B cell (primary cell): ENCODE results near the gene KYAT1. TPM values are rescaled to one million over a fixed set of nuclear protein-coding genes. Genes with fewer than 3 reads are reported as not detected.

Experiments used
- ATAC-seq: fragments of 200-7000 bp; cut with Tn5 transposase; one replicate; pipeline ENCODE4 v1.10.0; 2021; ENCODE audit warnings: low read depth, mild to moderate bottlenecking, moderate number of reproducible peaks, moderate library complexity
- CTCF ChIA-PET: fragments of 350-600 bp; sonication (Branson Sonifier 250); formaldehyde crosslinking; loops from one replicate; lab custom pipeline; 2021; ENCODE audit warnings: antibody characterized with exemption, inconsistent platforms; lab: Charles Lee
- POLR2A ChIA-PET: fragments of 350-600 bp; sonication (Branson Sonifier 250); formaldehyde crosslinking; loops from one replicate; lab custom pipeline; 2021; ENCODE audit warnings: antibody characterized with exemption; lab: Charles Lee
- DNase-seq: peaks from one replicate; pipeline ENCODE4 v3.0.0; 2013
- H2AFZ ChIP-seq: 2 replicates; pipeline ENCODE4 v1.6.1; 2012; ENCODE audit warnings: mild to moderate bottlenecking, low read depth, low read length; ENCODE audit not compliant: insufficient read depth, poor library complexity, severe bottlenecking
- H3K27ac ChIP-seq, 2 donors: 1 replicate in 1 of 2; 2 replicates in 1 of 2; pipeline ENCODE4 v1.5.1; 2012 to 2013; ENCODE audit warnings: low read length in 2 of 2, mild to moderate bottlenecking in 2 of 2, moderate library complexity in 1 of 2
- H3K27me3 ChIP-seq, 4 experiments: fragments of 200-600 bp in 1 of 4; sonication (generic) in 1 of 4; replicated peaks in 1 of 4; 1 replicate in 2 of 4; 2 replicates in 2 of 4; pipeline versions ENCODE4 v1.6.1 to v1.7.0; 2013 to 2016; ENCODE audit warnings: low read length in 3 of 4, mild to moderate bottlenecking in 2 of 4, mixed read lengths in 1 of 4, moderate library complexity in 1 of 4; ENCODE audit not compliant: insufficient read depth in 4 of 4, control insufficient read depth in 3 of 4; ENCODE audit errors: control extremely low read depth in 1 of 4
- H3K36me3 ChIP-seq, 2 experiments: replicated peaks in 1 of 2; 1 replicate in 1 of 2; 2 replicates in 1 of 2; pipeline versions ENCODE4 v1.6.1 to v1.7.1; 2013; ENCODE audit warnings: low read length in 1 of 2; ENCODE audit not compliant: insufficient read depth in 2 of 2, control insufficient read depth in 1 of 2; ENCODE audit errors: control extremely low read depth in 1 of 2, extremely low read depth in 1 of 2
- H3K4me1 ChIP-seq, 2 donors: fragments of 200-600 bp in 1 of 2; sonication (generic) in 1 of 2; 1 replicate in 1 of 2; 2 replicates in 1 of 2; pipeline versions ENCODE4 v1.5.1 to v1.6.1; 2013 to 2017; ENCODE audit warnings: low read length in 2 of 2; ENCODE audit not compliant: control insufficient read depth in 2 of 2, insufficient read depth in 2 of 2
- H3K4me2 ChIP-seq: replicated peaks from 2 replicates; pipeline ENCODE3; 2012; ENCODE audit warnings: mild to moderate bottlenecking, low read depth, low read length; ENCODE audit not compliant: poor library complexity, severe bottlenecking
- H3K4me3 ChIP-seq, 5 experiments: fragments of 200-600 bp in 1 of 5; sonication (generic) in 1 of 5; 1 replicate in 3 of 5; 2 replicates in 2 of 5; pipeline versions ENCODE4 v1.5.1 to v1.7.0; 2011 to 2016; ENCODE audit warnings: low read length in 4 of 5, mild to moderate bottlenecking in 4 of 5, low read depth in 2 of 5, control low read depth in 1 of 5, moderate library complexity in 1 of 5; ENCODE audit not compliant: insufficient read depth in 1 of 5; ENCODE audit errors: control extremely low read depth in 1 of 5, extremely low read depth in 1 of 5
- H3K79me2 ChIP-seq: fragments of 200-600 bp; sonication (generic); one replicate; pipeline ENCODE4 v1.6.0; 2016; ENCODE audit warnings: low read length; ENCODE audit not compliant: control insufficient read depth, insufficient read depth
- H3K9ac ChIP-seq: fragments of 200-600 bp; sonication (generic); 2 replicates; pipeline ENCODE4 v1.6.1; 2017; ENCODE audit warnings: mild to moderate bottlenecking, low read length, moderate library complexity
- H3K9me3 ChIP-seq, 3 donors: one replicate each; pipeline versions ENCODE4 v1.6.1 to v1.7.1; 2013; ENCODE audit warnings: low read length in 2 of 3; ENCODE audit not compliant: control insufficient read depth in 2 of 3, insufficient read depth in 1 of 3; ENCODE audit errors: control extremely low read depth in 1 of 3
- H4K20me1 ChIP-seq: 2 replicates; pipeline ENCODE4 v1.6.0; 2012; ENCODE audit warnings: mild to moderate bottlenecking, low read length; ENCODE audit not compliant: insufficient read depth, control insufficient read depth, poor library complexity, severe bottlenecking
- H3K27ac Mint-ChIP-seq: one replicate; pipeline ENCODE4 v1.8.0; 2021; ENCODE audit warnings: mixed read lengths
- H3K27me3 Mint-ChIP-seq: one replicate; pipeline ENCODE4 v1.8.0; 2021; ENCODE audit warnings: mixed read lengths
- H3K4me1 Mint-ChIP-seq: one replicate; pipeline ENCODE4 v1.8.0; 2021; ENCODE audit warnings: mixed read lengths
- H3K4me3 Mint-ChIP-seq: one replicate; pipeline ENCODE4 v1.8.0; 2021; ENCODE audit warnings: mixed read lengths
- H3K9me3 Mint-ChIP-seq: one replicate; pipeline ENCODE4 v1.8.0; 2022; ENCODE audit warnings: mixed read lengths; ENCODE audit not compliant: insufficient read depth
- EZH2 ChIP-seq: IDR thresholded peaks from 2 replicates; pipeline ENCODE4 v1.6.1; 2012; ENCODE audit warnings: borderline replicate concordance, low read depth, mild to moderate bottlenecking, moderate library complexity, low read length; ENCODE audit not compliant: insufficient read depth, poor library complexity, severe bottlenecking
- WGBS: methylation state at CpG from one replicate; pipeline ENCODE4 v1.1.5; 2013; ENCODE audit warnings: missing lambda C conversion rate; ENCODE audit not compliant: insufficient coverage; 5-methylcytosine and 5-hydroxymethylcytosine counted together
- intact Hi-C: fragments of 100-400 bp; cut with micrococcal nuclease; formaldehyde crosslinking; loops from one replicate; pipeline ENCODE4 v1.10.0; 2022
- polyA plus RNA-seq: library from polyadenylated mRNA; depleted of rRNA; stranded (reverse); fragments of >200 nt; gene quantifications from 2 replicates; pipeline ENCODE4 v1.2.3, GENCODE V29; 2012
- total RNA-seq, 2 donors: library from RNA; stranded (reverse); fragments of 120-200 nt in 1 of 2; gene quantifications; 1 replicate in 1 of 2; 2 replicates in 1 of 2; pipeline versions ENCODE4 v1.2.3 to v1.2.4, GENCODE V29; 2013 to 2022
- TF ChIP-seq, protein P1 (sequence below): fragments of 200-600 bp; IDR thresholded peaks from one replicate; pipeline ENCODE4 v1.8.0; 2022; ENCODE audit warnings: antibody characterized with exemption, mild to moderate bottlenecking

Gene KYAT1
- total and polyA plus RNA-seq, 2 donors (not counting 1 experiment from before 2014, with no cell fraction given) = 7.0 to 16.2 TPM

DNA sequence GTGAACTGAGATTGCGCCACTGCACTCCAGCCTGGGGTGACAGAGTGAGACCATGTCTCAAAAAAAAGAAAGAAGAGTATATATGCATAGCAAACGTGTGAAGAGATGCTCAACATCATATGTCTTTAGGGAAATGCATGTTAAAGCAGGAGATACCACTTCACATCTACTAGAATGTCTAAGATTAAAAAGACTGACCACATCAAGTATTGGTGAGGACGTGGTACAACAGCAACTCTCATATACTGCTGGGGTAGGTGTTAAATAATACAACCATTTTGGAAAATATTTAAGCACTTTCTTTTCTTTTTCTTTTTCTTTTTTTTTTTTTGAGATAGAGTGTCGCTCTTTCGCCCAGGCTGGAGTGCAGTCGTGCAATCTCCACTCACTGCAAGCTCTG lies 96.3 kb downstream of the KYAT1 start:
- H3K4me3 ChIP-seq = no peak overlapping the region
- no peak for ATAC-seq
- H3K4me1 ChIP-seq = peaks cover 28 to 31% of the 10 kb centered on the region in 2 donors
- peaks cover 0 to 6% of the 10 kb centered on the region in 2 experiments for H3K36me3 ChIP-seq
- TF ChIP-seq, protein P1, sequence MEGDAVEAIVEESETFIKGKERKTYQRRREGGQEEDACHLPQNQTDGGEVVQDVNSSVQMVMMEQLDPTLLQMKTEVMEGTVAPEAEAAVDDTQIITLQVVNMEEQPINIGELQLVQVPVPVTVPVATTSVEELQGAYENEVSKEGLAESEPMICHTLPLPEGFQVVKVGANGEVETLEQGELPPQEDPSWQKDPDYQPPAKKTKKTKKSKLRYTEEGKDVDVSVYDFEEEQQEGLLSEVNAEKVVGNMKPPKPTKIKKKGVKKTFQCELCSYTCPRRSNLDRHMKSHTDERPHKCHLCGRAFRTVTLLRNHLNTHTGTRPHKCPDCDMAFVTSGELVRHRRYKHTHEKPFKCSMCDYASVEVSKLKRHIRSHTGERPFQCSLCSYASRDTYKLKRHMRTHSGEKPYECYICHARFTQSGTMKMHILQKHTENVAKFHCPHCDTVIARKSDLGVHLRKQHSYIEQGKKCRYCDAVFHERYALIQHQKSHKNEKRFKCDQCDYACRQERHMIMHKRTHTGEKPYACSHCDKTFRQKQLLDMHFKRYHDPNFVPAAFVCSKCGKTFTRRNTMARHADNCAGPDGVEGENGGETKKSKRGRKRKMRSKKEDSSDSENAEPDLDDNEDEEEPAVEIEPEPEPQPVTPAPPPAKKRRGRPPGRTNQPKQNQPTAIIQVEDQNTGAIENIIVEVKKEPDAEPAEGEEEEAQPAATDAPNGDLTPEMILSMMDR = no peak
- TF ChIP-seq EZH2 = no peak
- no peak overlapping the region for H3K27ac ChIP-seq
- no peaks in the 10 kb centered on the region for H4K20me1 ChIP-seq
- no CpG with 5 or more reads among the region's 6 CpGs for WGBS
- ChIA-PET POLR2A (interaction anchor here (1.0 kb wide), 1 partner anchor 10 kb away, joined by 5 read pairs; no protein-coding TSS in a partner anchor), CTCF (interaction anchor here (0.8 kb wide), 1 partner anchor 32 kb away, joined by 3 read pairs; no protein-coding TSS in a partner anchor)
- no peaks in the 10 kb centered on the region for H3K9me3 Mint-ChIP-seq
- no peak overlapping the region for H3K27ac Mint-ChIP-seq
- H3K4me1 Mint-ChIP-seq = peaks cover 30% of the 10 kb centered on the region
- no peak overlapping the region for H3K9ac ChIP-seq
- H3K27me3 Mint-ChIP-seq = no peaks in the 10 kb centered on the region
- peaks cover 28% of the 10 kb centered on the region for H3K79me2 ChIP-seq
- H3K4me3 Mint-ChIP-seq = no peak overlapping the region
- H3K4me2 ChIP-seq = no peak overlapping the region
- no peak for DNase-seq
- H2AFZ ChIP-seq = no peak overlapping the region
- H3K27me3 ChIP-seq = no peaks in the 10 kb centered on the region
- intact Hi-C loops = no loop called here
- peaks cover 2 to 14% (median 4%) of the 10 kb centered on the region in 3 donors for H3K9me3 ChIP-seq

Other genes starting within 250 kb of the KYAT1 start
- gene DYNC2I2, start 225.1 kb downstream of the KYAT1 start, total RNA-seq = 76.6 and 83.4 TPM in 2 replicates
- gene DYNC2I2, start 225.1 kb downstream of the KYAT1 start, polyA plus RNA-seq = 92.9 and 109 TPM in 2 replicates
- 306 and 309 TPM in 2 replicates for gene SET, start 192.7 kb downstream of the KYAT1 start, total RNA-seq
- gene SET, start 192.7 kb downstream of the KYAT1 start, polyA plus RNA-seq = 54.9 and 74.8 TPM in 2 replicates
- 3.7 and 4.2 TPM in 2 replicates for gene PKN3, start 179.4 kb downstream of the KYAT1 start, total RNA-seq
- gene PKN3, start 179.4 kb downstream of the KYAT1 start, polyA plus RNA-seq = 1.4 and 1.8 TPM in 2 replicates
- 25.3 and 28.5 TPM in 2 replicates for gene ZDHHC12, start 157.8 kb downstream of the KYAT1 start, total RNA-seq
- 31.0 and 47.0 TPM in 2 replicates for gene ZDHHC12, start 157.8 kb downstream of the KYAT1 start, polyA plus RNA-seq
- gene ZER1, start 110.0 kb downstream of the KYAT1 start, total RNA-seq = 42.2 and 44.0 TPM in 2 replicates
- 22.8 and 26.9 TPM in 2 replicates for gene ZER1, start 110.0 kb downstream of the KYAT1 start, polyA plus RNA-seq
- gene TBC1D13, start 94.7 kb downstream of the KYAT1 start, total RNA-seq = 29.1 and 31.8 TPM in 2 replicates
- gene TBC1D13, start 94.7 kb downstream of the KYAT1 start, polyA plus RNA-seq = 25.3 and 28.8 TPM in 2 replicates
- gene ENDOG, start 63.5 kb downstream of the KYAT1 start, total RNA-seq = 17.1 and 19.3 TPM in 2 replicates
- 2.9 and 12.5 TPM in 2 replicates for gene ENDOG, start 63.5 kb downstream of the KYAT1 start, polyA plus RNA-seq
- gene SPOUT1, start 52.2 kb downstream of the KYAT1 start, total RNA-seq = 70.0 and 73.0 TPM in 2 replicates
- gene SPOUT1, start 52.2 kb downstream of the KYAT1 start, polyA plus RNA-seq = 61.3 and 86.4 TPM in 2 replicates
- 14.5 and 15.1 TPM in 2 replicates for gene LRRC8A, start 183 bp upstream of the KYAT1 start, total RNA-seq
- 13.1 and 23.1 TPM in 2 replicates for gene LRRC8A, start 183 bp upstream of the KYAT1 start, polyA plus RNA-seq
- 0.96 and 1.5 TPM in 2 replicates for gene PHYHD1, start 39.0 kb upstream of the KYAT1 start, total RNA-seq
- gene PHYHD1, start 39.0 kb upstream of the KYAT1 start, polyA plus RNA-seq = 2.0 and 4.4 TPM in 2 replicates
- 11.1 and 12.2 TPM in 2 replicates for gene DOLK, start 65.7 kb upstream of the KYAT1 start, total RNA-seq
- 1.9 and 3.0 TPM in 2 replicates for gene DOLK, start 65.7 kb upstream of the KYAT1 start, polyA plus RNA-seq
- gene NUP188, start 65.7 kb upstream of the KYAT1 start, total RNA-seq = 83.6 and 93.2 TPM in 2 replicates
- 42.8 and 47.7 TPM in 2 replicates for gene NUP188, start 65.7 kb upstream of the KYAT1 start, polyA plus RNA-seq
- 110 and 111 TPM in 2 replicates for gene SH3GLB2, start 146.4 kb upstream of the KYAT1 start, total RNA-seq
- gene SH3GLB2, start 146.4 kb upstream of the KYAT1 start, polyA plus RNA-seq = 174 and 176 TPM in 2 replicates
- 71.6 and 78.1 TPM in 2 replicates for gene MIGA2, start 154.7 kb upstream of the KYAT1 start, total RNA-seq
- 62.1 and 85.3 TPM in 2 replicates for gene MIGA2, start 154.7 kb upstream of the KYAT1 start, polyA plus RNA-seq
- 4.7 and 7.1 TPM in 2 replicates for gene DOLPP1, start 199.2 kb upstream of the KYAT1 start, total RNA-seq
- gene DOLPP1, start 199.2 kb upstream of the KYAT1 start, polyA plus RNA-seq = 7.9 and 8.6 TPM in 2 replicates
- gene CRAT, start 228.8 kb upstream of the KYAT1 start, total RNA-seq = 11.8 and 14.1 TPM in 2 replicates
- gene CRAT, start 228.8 kb upstream of the KYAT1 start, polyA plus RNA-seq = 8.0 and 9.0 TPM in 2 replicates
- 72.8 and 73.9 TPM in 2 replicates for gene PTPA, start 229.5 kb upstream of the KYAT1 start, total RNA-seq
- 26.0 and 35.0 TPM in 2 replicates for gene PTPA, start 229.5 kb upstream of the KYAT1 start, polyA plus RNA-seq